UCSD-AML1 (cell line): ENCODE data around the gene CD2.

Experiments
- DNase-seq: peaks from one replicate; lab custom pipeline; 2025; ENCODE audit not compliant: unreplicated experiment; lab: John Stamatoyannopoulos, UW

The CD2 gene

DNA sequence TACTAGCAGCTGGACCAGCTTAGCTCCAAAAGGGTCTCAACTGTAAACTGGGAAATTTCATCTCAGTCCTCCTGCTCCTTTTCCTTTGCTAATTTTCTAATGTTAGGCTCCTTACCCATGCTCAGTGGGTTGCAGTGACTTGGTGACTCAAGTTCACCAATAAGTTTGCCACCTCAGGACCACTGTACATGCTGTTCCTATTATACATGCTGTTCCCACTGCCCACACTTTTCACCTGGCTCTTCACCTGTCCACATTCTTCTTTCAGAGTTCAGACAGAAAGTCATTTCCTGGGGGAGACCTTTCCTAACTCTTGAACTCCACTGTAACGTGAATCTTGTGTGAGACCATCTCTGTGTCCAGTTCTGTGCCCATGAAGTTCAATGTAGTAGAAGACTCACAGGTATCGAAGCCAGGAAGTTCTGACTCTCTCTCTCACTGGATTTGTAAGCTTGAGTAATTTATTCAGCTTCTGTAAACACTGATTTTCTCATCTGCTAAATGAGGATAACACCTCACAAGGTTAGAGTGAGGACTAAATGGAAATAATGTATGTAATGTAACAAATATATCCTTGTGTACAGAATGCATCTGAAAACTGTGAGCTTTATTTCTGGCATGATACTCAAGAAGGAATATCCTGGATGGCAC, 17.9 kb downstream of the CD2 start:
- no peak for DNase-seq

GRCh38 chr1:116772648-116773045, 18.4 kb downstream of the CD2 start:
- DNase-seq = no peak

- no peak for DNase-seq
Observed at GRCh38 chr1:116775116-116775752, 21.0 kb downstream of the CD2 start.

- DNase-seq = no peak
Observed at GRCh38 chr1:116777831-116778830, 23.9 kb downstream of the CD2 start.

DNA sequence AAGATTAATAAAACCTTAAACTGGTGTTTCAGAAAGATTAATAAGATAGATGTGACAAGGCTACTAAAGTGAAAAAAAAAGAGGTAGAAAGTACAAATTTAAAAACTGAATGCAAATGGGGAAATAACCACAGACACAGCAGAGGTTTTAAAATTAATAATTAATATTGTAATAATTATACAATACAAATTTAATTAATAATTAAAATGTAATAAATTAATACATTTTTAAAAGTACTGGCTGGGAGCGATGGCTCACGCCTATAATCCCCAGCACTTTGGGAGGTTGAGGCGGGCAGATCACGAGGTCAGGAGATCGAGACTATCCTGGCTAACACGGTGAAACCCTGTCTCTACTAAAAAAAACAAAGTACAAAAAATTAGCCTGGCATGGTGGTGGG, 26.8 kb downstream of the CD2 start:
- DNase-seq = no peak

DNA sequence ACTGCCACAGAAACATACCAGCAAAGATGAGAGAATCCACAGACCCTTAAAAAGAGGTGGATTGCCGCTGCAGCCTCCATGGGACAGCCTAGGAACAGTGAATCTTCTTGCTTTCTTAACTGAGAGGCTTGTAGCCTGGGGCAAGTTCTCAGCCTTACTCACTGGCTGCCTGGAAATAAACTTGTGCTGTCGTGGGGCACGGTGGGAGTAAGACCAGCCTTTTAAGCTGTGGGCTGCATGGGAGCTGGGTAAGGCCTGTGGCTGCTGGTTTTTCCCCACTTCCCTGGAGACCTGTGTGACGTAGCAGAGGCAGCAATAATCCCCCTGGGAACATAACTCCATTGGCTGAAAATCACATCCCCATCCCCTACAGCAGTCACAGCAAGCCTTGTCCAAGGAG, 30.8 kb downstream of the CD2 start:
- DNase-seq = no peak

DNA sequence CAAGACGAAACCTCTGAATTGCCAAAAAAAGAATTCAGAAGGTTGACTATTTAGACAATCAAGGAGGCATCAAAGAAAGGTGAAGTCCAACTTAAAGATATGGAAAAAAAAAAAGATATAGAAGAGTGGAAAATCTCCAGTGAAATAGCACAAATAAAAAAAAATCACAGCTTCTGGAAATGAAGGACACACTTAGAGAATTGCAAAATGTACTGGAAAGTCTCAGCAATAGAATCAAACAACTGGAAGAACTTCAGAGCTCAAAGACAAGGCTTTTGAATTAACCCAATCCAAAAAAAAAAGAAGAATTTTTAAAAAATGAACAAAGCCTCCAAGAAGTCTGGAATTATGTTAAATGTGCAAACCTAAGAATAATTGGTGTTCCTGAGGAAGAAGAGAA, 31.8 kb downstream of the CD2 start:
- DNase-seq = no peak

DNA sequence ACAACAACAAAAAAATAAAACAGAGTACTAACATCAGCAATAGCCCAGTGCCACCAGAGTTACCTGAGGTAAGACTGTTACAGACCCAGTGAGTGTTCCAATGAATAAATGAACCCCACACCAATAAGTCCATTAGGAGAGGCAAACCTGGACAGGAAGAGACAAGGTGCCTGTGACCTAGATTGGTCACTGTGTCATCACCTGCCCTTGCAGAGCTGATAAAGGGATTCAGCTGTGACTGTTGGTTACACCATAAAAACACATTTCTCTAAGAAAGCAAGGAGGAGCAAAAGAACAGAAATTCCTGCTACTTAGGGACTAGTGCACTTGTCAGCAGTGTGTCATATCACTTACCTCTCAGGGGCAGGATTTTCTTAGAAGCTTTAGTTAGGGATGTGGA, 37.5 kb downstream of the CD2 start:
- DNase-seq = no peak

- DNase-seq = no peak
Observed at GRCh38 chr1:116793357-116793935, 39.2 kb downstream of the CD2 start.

DNA sequence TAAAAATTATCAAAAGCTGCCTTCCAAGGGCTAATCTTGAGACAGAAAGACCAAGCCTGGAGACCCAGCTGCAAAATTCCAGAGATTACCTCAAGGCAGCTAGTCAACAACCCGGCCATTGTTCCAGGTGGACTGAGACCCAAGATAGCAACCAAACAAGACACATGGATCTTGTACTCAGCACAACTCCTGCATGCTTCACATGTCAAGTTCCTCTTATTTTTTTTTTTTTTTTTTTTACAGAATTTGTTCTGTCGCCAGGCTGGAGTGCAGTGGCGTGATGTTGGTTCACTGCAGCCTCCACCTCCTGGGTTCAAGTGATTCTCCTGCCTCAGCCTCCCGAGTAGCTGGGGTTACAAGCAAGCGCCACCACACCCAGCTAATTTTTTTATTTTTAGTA, 40.1 kb downstream of the CD2 start:
- DNase-seq = no peak

DNA sequence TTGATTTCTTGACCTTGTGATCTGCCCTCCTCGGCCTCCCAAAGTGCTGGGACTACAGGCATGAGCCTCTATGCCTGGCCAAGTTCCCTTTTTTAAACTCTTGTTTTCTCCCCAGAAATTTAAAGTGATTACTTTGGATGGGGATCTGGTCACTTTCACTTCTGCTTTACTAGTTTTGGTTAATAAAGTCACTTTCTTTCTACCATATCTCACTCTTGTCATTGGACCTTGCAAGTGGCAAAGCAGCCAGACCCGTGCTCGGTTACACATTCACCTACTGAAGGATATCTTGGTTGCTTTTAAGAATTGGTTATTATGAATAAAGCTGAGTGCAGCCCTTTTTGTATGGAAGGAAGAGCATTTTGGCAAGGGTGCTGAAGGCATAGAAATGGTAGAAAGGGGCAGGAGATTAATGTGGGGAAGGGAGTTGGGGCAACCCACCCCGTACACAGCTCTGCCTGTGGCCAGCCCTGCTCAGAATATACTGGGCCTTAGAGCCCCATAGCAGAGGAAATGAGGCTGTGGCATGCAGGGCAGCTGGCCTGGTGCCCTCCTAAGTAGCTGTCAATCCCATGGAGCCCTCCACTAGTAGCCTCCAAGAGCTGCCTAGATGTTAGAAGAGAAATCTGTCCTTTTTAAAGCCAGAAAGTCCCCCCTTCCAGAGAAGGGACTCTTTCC, 40.7 kb downstream of the CD2 start:
- DNase-seq = no peak

DNA sequence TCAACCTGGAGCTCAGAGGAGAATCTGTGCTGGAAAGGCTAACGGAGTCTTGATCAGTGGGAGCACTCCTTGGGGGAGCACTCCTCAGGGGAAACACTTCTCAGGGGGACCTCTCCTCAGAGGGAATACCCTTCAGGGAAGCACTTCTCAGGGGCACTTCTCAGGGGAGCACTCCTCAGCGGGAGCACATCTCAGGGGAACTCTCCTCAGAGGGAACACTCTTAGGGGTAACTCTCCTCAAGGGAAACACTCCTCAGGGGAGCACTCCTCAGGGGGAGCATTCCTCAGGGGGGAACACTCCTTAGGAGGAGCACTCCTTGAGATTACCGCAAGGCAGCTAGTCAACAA, 41.2 kb downstream of the CD2 start:
- DNase-seq = no peak

- no peak for DNase-seq
Observed at GRCh38 chr1:116804736-116805135, 50.5 kb downstream of the CD2 start.

- DNase-seq = no peak
Observed at GRCh38 chr1:116805398-116805797, 51.2 kb downstream of the CD2 start.

GRCh38 chr1:116806245-116806644, 52.0 kb downstream of the CD2 start:
- no peak for DNase-seq

- DNase-seq = no peak
Observed at GRCh38 chr1:116806671-116807070, 52.4 kb downstream of the CD2 start.

DNA sequence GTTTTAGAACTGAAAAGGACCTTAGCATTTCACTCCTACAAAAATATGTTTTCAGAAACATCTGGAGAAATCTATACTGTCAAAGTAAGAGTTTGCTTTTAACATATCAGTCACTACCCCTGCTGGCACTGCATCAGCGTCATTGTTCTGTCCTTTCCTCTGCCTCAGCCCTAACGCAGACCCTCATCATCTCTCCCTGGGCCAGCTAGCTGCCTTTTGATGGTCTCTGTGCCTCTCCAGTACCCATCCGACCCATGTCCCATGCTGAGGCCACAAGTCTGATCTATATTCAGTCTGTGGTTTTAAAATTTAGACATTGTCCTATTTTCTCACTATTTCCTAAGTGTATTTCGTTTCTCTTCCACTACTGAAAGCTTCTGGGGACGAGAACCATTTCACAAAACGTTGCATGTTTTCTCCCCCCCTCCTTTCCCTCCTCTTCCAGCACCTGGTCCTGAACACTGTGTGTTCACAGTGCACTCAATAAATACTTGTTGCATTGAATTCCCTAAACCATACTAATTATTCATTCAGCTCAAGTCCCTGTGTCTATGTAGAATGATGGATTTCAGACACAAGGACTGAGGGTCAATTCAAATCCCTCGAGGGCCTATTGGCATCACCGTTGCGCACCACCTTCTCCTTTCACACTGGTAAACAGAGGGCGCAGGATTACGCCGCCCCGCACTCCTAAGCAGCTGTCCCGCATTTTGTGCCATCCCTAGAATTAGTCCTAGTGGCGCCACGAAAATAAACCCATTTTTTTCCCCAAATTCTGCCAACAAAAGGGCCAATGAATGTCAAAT, 53.4 kb downstream of the CD2 start:
- no peak for DNase-seq

GRCh38 chr1:116808200-116808847, 54.1 kb downstream of the CD2 start:
- no peak for DNase-seq

- no peak for DNase-seq
Observed at GRCh38 chr1:116808848-116809508, 54.7 kb downstream of the CD2 start.
